SK-N-SH (cell line): ENCODE data around the gene RCCD1. TPM values are rescaled to one million over a fixed set of nuclear protein-coding genes. Genes with fewer than 3 reads are reported as not detected.

Experiments
- CTCF ChIA-PET: fragments of 300-600, 350-600 bp; formaldehyde crosslinking; extraction: SDS; loops from one replicate; lab custom pipeline; 2021; lab: Yijun Ruan, JAX
- POLR2A ChIA-PET: fragments of 350-600 bp; sonication (Branson Sonifier 250); formaldehyde crosslinking; extraction: SDS; loops from one replicate; lab custom pipeline; 2020; ENCODE audit warnings: antibody characterized with exemption, inconsistent platforms; lab: Yijun Ruan, JAX
- DNase-seq: peaks from one replicate; pipeline ENCODE4 v3.0.0; 2012
- H2AFZ ChIP-seq: fragments of 200-600 bp; sonication (generic); 2 replicates; pipeline ENCODE4 v1.8.1; 2016; ENCODE audit warnings: antibody characterized with exemption, mild to moderate bottlenecking, low read depth
- H3F3A ChIP-seq: fragments of 200-600 bp; sonication (generic); replicated peaks from 2 replicates; pipeline ENCODE3; 2016; ENCODE audit warnings: antibody characterized with exemption, mild to moderate bottlenecking; ENCODE audit not compliant: insufficient read depth
- H3K27ac ChIP-seq, 2 experiments: fragments of 200-500 bp in 1 of 2; fragments of 200-600 bp in 1 of 2; sonication (Bioruptor generic) in 1 of 2; sonication (generic), shearing (Covaris generic) in 1 of 2; 2 replicates each; pipeline versions ENCODE4 v1.5.1 to v1.6.1; 2014 to 2016; ENCODE audit warnings: low read depth in 2 of 2, inconsistent platforms in 1 of 2, low read length in 1 of 2, mild to moderate bottlenecking in 1 of 2, mixed read lengths in 1 of 2
- H3K27me3 ChIP-seq: fragments of 200-600 bp; sonication (generic), shearing (Covaris generic); 2 replicates; pipeline ENCODE4 v1.6.1; 2016; ENCODE audit warnings: mixed run types; ENCODE audit not compliant: insufficient read depth
- H3K36me3 ChIP-seq, 2 experiments: fragments of 200-500 bp in 1 of 2; fragments of 200-600 bp in 1 of 2; sonication (Bioruptor generic) in 1 of 2; sonication (generic) in 1 of 2; replicated peaks in 1 of 2; 2 replicates each; pipeline versions ENCODE3 to v1.5.1; 2014 to 2016; ENCODE audit warnings: low read length in 1 of 2, mild to moderate bottlenecking in 1 of 2; ENCODE audit not compliant: insufficient read depth in 2 of 2, control insufficient read depth in 1 of 2
- H3K4me1 ChIP-seq, 2 experiments: fragments of 200-500 bp in 1 of 2; fragments of 200-600 bp in 1 of 2; sonication (Bioruptor generic) in 1 of 2; sonication (generic), shearing (Covaris generic) in 1 of 2; 2 replicates each; pipeline versions ENCODE4 v1.5.1 to v1.6.1; 2014 to 2016; ENCODE audit warnings: low read depth in 1 of 2, low read length in 1 of 2, mixed run types in 1 of 2; ENCODE audit not compliant: insufficient read depth in 2 of 2, control insufficient read depth in 1 of 2
- H3K4me2 ChIP-seq: fragments of 200-600 bp; sonication (generic), shearing (Covaris generic); 2 replicates; pipeline ENCODE4 v1.6.1; 2017; ENCODE audit warnings: mixed run types
- H3K4me3 ChIP-seq, 2 experiments: fragments of 200-500 bp in 1 of 2; fragments of 200-600 bp in 1 of 2; sonication (Bioruptor generic) in 1 of 2; sonication (generic), shearing (Covaris generic) in 1 of 2; 2 replicates each; pipeline versions ENCODE4 v1.5.1 to v1.8.1; 2014 to 2016; ENCODE audit warnings: low read depth in 2 of 2, inconsistent platforms in 1 of 2, low read length in 1 of 2, mild to moderate bottlenecking in 1 of 2, mixed read lengths in 1 of 2, moderate library complexity in 1 of 2
- H3K79me2 ChIP-seq: fragments of 200-600 bp; sonication (generic); 2 replicates; pipeline ENCODE4 v1.8.1; 2017; ENCODE audit warnings: mild to moderate bottlenecking; ENCODE audit not compliant: insufficient read depth
- H3K9ac ChIP-seq: fragments of 200-600 bp; sonication (generic); 2 replicates; pipeline ENCODE4 v1.6.1; 2017; ENCODE audit warnings: mixed run types
- H3K9me2 ChIP-seq: fragments of 200-600 bp; sonication (generic); 2 replicates; pipeline ENCODE4 v1.6.1; 2017; ENCODE audit warnings: mixed run types
- H3K9me3 ChIP-seq: fragments of 200-600 bp; sonication (generic); 2 replicates; pipeline ENCODE4 v1.6.1; 2017; ENCODE audit warnings: mixed run types, mild to moderate bottlenecking, moderate library complexity
- H4K20me1 ChIP-seq: fragments of 200-600 bp; sonication (generic); 2 replicates; pipeline ENCODE4 v1.6.1; 2017; ENCODE audit warnings: mild to moderate bottlenecking, mixed run types; ENCODE audit not compliant: insufficient read depth
- CHD2 ChIP-seq: fragments of 150-350 bp; IDR thresholded peaks from 2 replicates; pipeline ENCODE4 v1.6.1; 2018; ENCODE audit warnings: low read length; ENCODE audit not compliant: partially characterized antibody
- CTCF ChIP-seq: fragments of 200-600 bp; sonication (generic); IDR thresholded peaks from 2 replicates; pipeline ENCODE4 v1.6.1; 2017; ENCODE audit warnings: antibody characterized with exemption, mild to moderate bottlenecking, moderate library complexity
- ELF1 ChIP-seq: IDR thresholded peaks from 2 replicates; pipeline ENCODE4 v1.4.0; 2012
- EP300 ChIP-seq, 2 experiments: IDR thresholded peaks; 2 replicates each; pipeline versions ENCODE4 v1.4.0 to v1.6.1; 2012; ENCODE audit warnings: borderline replicate concordance in 1 of 2, low read depth in 1 of 2, low read length in 1 of 2
- EZH2phosphoT487 ChIP-seq: fragments of 200-600 bp; sonication (generic); IDR thresholded peaks from 2 replicates; pipeline ENCODE4 v1.6.1; 2017; ENCODE audit warnings: low read depth, mixed run types, mild to moderate bottlenecking, antibody characterized with exemption, moderate library complexity, borderline replicate concordance
- FOSL2 ChIP-seq: IDR thresholded peaks from 2 replicates; pipeline ENCODE4 v1.4.0; 2012; ENCODE audit warnings: low read depth, mild to moderate bottlenecking, moderate library complexity, borderline replicate concordance
- FOXJ3 ChIP-seq: sonication (generic); formaldehyde crosslinking; IDR thresholded peaks from 2 replicates; pipeline ENCODE4 v1.5.1; 2020; ENCODE audit warnings: mild to moderate bottlenecking, missing genetic modification reagents
- FOXM1 ChIP-seq: IDR thresholded peaks from 2 replicates; pipeline ENCODE4 v1.4.0; 2012; ENCODE audit warnings: low read depth, mild to moderate bottlenecking
- GABPA ChIP-seq: IDR thresholded peaks from 2 replicates; pipeline ENCODE4 v1.4.0; 2012; ENCODE audit warnings: low read depth, mild to moderate bottlenecking
- JUND ChIP-seq: IDR thresholded peaks from 2 replicates; pipeline ENCODE4 v1.4.0; 2012
- MAX ChIP-seq: IDR thresholded peaks from 2 replicates; pipeline ENCODE4 v1.4.0; 2012; ENCODE audit warnings: low read depth
- MEF2A ChIP-seq: IDR thresholded peaks from 2 replicates; pipeline ENCODE4 v1.4.0; 2012; ENCODE audit warnings: low read depth, borderline replicate concordance
- MXI1 ChIP-seq: IDR thresholded peaks from 2 replicates; pipeline ENCODE4 v1.6.1; 2012; ENCODE audit warnings: mild to moderate bottlenecking, low read depth, low read length, improper control_type of control experiment
- POLR2AphosphoS5 ChIP-seq: IDR thresholded peaks from 2 replicates; pipeline ENCODE4 v1.6.1; 2012; ENCODE audit warnings: low read depth, low read length
- RAD21 ChIP-seq: IDR thresholded peaks from 2 replicates; pipeline ENCODE4 v1.6.1; 2012; ENCODE audit warnings: mild to moderate bottlenecking, low read length
- RFX5 ChIP-seq: IDR thresholded peaks from 2 replicates; pipeline ENCODE4 v1.6.1; 2012; ENCODE audit warnings: mild to moderate bottlenecking, improper control_type of control experiment, low read length
- SIN3A ChIP-seq: IDR thresholded peaks from 2 replicates; pipeline ENCODE4 v1.6.1; 2012; ENCODE audit warnings: low read depth, mild to moderate bottlenecking, low read length, moderate library complexity, borderline replicate concordance
- SMC3 ChIP-seq: IDR thresholded peaks from 2 replicates; pipeline ENCODE4 v1.6.1; 2012; ENCODE audit warnings: low read depth, low read length, improper control_type of control experiment
- TCF12 ChIP-seq: IDR thresholded peaks from 2 replicates; pipeline ENCODE4 v1.4.0; 2012
- TEAD4 ChIP-seq: IDR thresholded peaks from 2 replicates; pipeline ENCODE4 v1.4.0; 2012; ENCODE audit warnings: mild to moderate bottlenecking, borderline replicate concordance; ENCODE audit not compliant: insufficient read depth
- USF2 ChIP-seq: fragments of 150-350 bp; IDR thresholded peaks from 2 replicates; pipeline ENCODE4 v1.6.1; 2017; ENCODE audit warnings: antibody characterized with exemption, low read length, low read depth, borderline replicate concordance
- YY1 ChIP-seq: IDR thresholded peaks from 2 replicates; pipeline ENCODE4 v1.4.0; 2012; ENCODE audit warnings: low read depth, mild to moderate bottlenecking
- WGBS: methylation state at CpG from one replicate; pipeline ENCODE4 v1.1.6; 2017; ENCODE audit warnings: low lambda C conversion rate; 5-methylcytosine and 5-hydroxymethylcytosine counted together
- polyA plus RNA-seq, 3 experiments: library from polyadenylated mRNA; depleted of rRNA; stranded (reverse); fragments of >200 nt; gene quantifications; 2 replicates each; pipeline ENCODE4 v1.2.3, GENCODE V29; 2012
- TF ChIP-seq, protein P1 (sequence below): IDR thresholded peaks from 2 replicates; pipeline ENCODE4 v1.4.0; 2012; ENCODE audit warnings: low read depth, borderline replicate concordance
- TF ChIP-seq, protein P2 (sequence below): fragments of 150-350 bp; IDR thresholded peaks from 2 replicates; pipeline ENCODE4 v1.6.1; 2016; ENCODE audit warnings: mild to moderate bottlenecking, low read depth, low read length

The RCCD1 gene
- polyA plus RNA-seq, 1 of the 3 experiments (the other 2 are of a cell fraction): 21.2 TPM

DNA sequence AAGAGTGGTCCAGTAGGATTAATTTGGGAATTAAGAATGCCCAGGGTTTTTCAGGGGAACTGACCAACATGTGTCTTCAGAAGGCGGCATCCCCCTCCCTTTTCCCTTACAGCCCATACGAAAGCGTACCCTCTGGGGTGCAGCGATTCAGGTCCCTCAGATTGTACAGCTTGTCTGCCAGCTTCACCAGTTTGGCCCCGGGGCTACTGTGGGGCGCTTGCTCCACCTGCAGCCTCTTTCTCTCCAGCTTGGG, 23.2 kb upstream of the RCCD1 start (continued):
- no peak for TF ChIP-seq JUND
- no peak for TF ChIP-seq CHD2
- TF ChIP-seq RFX5: no peak
- TF ChIP-seq, protein P1, sequence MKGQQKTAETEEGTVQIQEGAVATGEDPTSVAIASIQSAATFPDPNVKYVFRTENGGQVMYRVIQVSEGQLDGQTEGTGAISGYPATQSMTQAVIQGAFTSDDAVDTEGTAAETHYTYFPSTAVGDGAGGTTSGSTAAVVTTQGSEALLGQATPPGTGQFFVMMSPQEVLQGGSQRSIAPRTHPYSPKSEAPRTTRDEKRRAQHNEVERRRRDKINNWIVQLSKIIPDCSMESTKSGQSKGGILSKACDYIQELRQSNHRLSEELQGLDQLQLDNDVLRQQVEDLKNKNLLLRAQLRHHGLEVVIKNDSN: no peak
- TF ChIP-seq MXI1: no peak
- no peak for TF ChIP-seq SMC3

GRCh38 chr15:90931828-90932659, 22.6 kb upstream of the RCCD1 start, which contains the start of gene HDDC3:
Gene HDDC3, minus strand, starts transcription at chr15:90932549. Its CDS starts 9 bp downstream, at chr15:90932540.
- Histone ChIP-seq H3K4me2 (peak within 1 kb of the TSS; percentile 97), H3K4me1 (peaks cover 13 to 41% of the 10 kb centered on the region in 2 experiments; a peak in 2 of 4 replicates), H3F3A (peaks cover 22% of the 10 kb centered on the region), H2AFZ (peak within 1 kb of the TSS; percentile 91), H3K9me2 (no peaks in the 10 kb centered on the region), H3K4me3 (peak within 1 kb of the TSS; percentile 84 to 89), H3K36me3 (peaks cover 0 to 4% of the 10 kb centered on the region in 2 experiments), H3K27me3 (no peaks in the 10 kb centered on the region), H3K9me3 (no peaks in the 10 kb centered on the region), H3K9ac (peak within 1 kb of the TSS; percentile 74), H3K27ac (peak within 1 kb of the TSS; percentile 32 to 80; a peak in 3 of 4 replicates), H4K20me1 (no peaks in the 10 kb centered on the region), H3K79me2 (peaks cover 19% of the 10 kb centered on the region)
- ChIA-PET CTCF (interaction anchor here (0.6 to 11.5 kb wide), 39 partner anchors 10 to 1619 kb away, joined by 3 to 142 read pairs (median 7); partner anchors contain the start of genes BLM, FES, FURIN and MAN2A2), POLR2A (interaction anchor here (0.6 to 4.8 kb wide), 6 partner anchors 17 to 120 kb away, joined by 3 to 23 read pairs (median 8); partner anchors contain the start of genes MAN2A2 and RCCD1)
- WGBS: 1% methylated on average over 33 of the region's 52 CpGs
- peak; percentile 94 for DNase-seq
- TF ChIP-seq EZH2phosphoT487: no peak
- TF ChIP-seq FOXM1: no peak
- no peak for TF ChIP-seq USF2
- peak; percentile 58 for TF ChIP-seq MXI1
- TF ChIP-seq FOXJ3 (CRISPR knock-in tag): no peak
- no peak for TF ChIP-seq EP300 (IDR thresholded peaks at IDR 0.05; ENCODE audit: borderline replicate concordance in 1 of 2, low read depth in 1 of 2, low read length in 1 of 2)
- no peak for TF ChIP-seq GABPA
- TF ChIP-seq MEF2A: no peak
- peak; percentile 73 for TF ChIP-seq POLR2AphosphoS5
- peak; percentile 85; the same call in 1 of the 2 replicates for TF ChIP-seq SIN3A
- TF ChIP-seq, protein P1: no peak
- TF ChIP-seq FOSL2: no peak
- TF ChIP-seq CTCF: peak; percentile 87
- no peak for TF ChIP-seq TEAD4
- peak; percentile 48 for TF ChIP-seq RAD21
- peak; percentile 45 for TF ChIP-seq SMC3
- peak; percentile 70 for TF ChIP-seq YY1
- TF ChIP-seq TCF12: no peak
- no peak for TF ChIP-seq RFX5
- TF ChIP-seq ELF1: no peak
- TF ChIP-seq JUND: no peak
- TF ChIP-seq, protein P2, sequence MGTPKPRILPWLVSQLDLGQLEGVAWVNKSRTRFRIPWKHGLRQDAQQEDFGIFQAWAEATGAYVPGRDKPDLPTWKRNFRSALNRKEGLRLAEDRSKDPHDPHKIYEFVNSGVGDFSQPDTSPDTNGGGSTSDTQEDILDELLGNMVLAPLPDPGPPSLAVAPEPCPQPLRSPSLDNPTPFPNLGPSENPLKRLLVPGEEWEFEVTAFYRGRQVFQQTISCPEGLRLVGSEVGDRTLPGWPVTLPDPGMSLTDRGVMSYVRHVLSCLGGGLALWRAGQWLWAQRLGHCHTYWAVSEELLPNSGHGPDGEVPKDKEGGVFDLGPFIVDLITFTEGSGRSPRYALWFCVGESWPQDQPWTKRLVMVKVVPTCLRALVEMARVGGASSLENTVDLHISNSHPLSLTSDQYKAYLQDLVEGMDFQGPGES: no peak
- peak; percentile 79 for TF ChIP-seq MAX
